ENCODE measurements around the gene NODAL. TPM values are rescaled to one million over a fixed set of nuclear protein-coding genes. Genes with fewer than 3 reads are reported as not detected.

NODAL gene
- total and polyA plus RNA-seq, 2 of the 4 experiments (the other 2 are of a cell fraction): not detected

GRCh38 chr10:70456164-70456563, 14.7 kb upstream of the NODAL start:
- Histone ChIP-seq H3K4me3 (ENCODE audit: insufficient read depth, low read depth, low read length) (no peak overlapping the region), H2AK5ac (ENCODE audit: low read depth, low read length) (no peak overlapping the region), H3K23ac (ENCODE audit: low read depth, low read length) (no peak overlapping the region), H2BK15ac (ENCODE audit: low read depth, low read length) (no peak overlapping the region), H3K14ac (replicated peaks; ENCODE audit: low read depth, low read length) (no peak overlapping the region), H2BK5ac (ENCODE audit: low read depth, low read length, poor library complexity, severe bottlenecking) (no peak overlapping the region), H2BK120ac (ENCODE audit: low read depth, low read length) (no peak overlapping the region), H3K36me3 (ENCODE audit: control insufficient read depth, insufficient read depth, low read length) (no peaks in the 10 kb centered on the region), H4K20me1 (ENCODE audit: insufficient read depth, low read length) (no peaks in the 10 kb centered on the region), H3K4me1 (ENCODE audit: control insufficient read depth, insufficient read depth, low read length) (peaks cover 2% of the 10 kb centered on the region; the same call in 1 of the 2 replicates), H4K8ac (ENCODE audit: low read depth in 2 of 2, low read length in 2 of 2) (no peak overlapping the region), H3K9ac (ENCODE audit: low read depth, low read length) (no peak overlapping the region), H2AK9ac (replicated peaks; ENCODE audit: low read depth, low read length, poor library complexity) (no peak overlapping the region), H3K4ac (ENCODE audit: low read depth, low read length) (no peak overlapping the region), H2AFZ (replicated peaks; ENCODE audit: low read length, poor library complexity) (no peak overlapping the region), H4K91ac (ENCODE audit: insufficient read depth, low read depth, low read length) (no peak overlapping the region), H4K5ac (ENCODE audit: low read depth, low read length) (no peak overlapping the region), H3K18ac (ENCODE audit: low read depth, low read length) (no peak overlapping the region), H3K9me3 (ENCODE audit: control insufficient read depth, insufficient read depth, low read length) (no peaks in the 10 kb centered on the region), H2BK20ac (ENCODE audit: low read depth, low read length) (no peak overlapping the region), H3K56ac (ENCODE audit: extremely low read depth, insufficient read depth, low read length) (no peak overlapping the region), H3K4me2 (ENCODE audit: low read depth, low read length) (no peak overlapping the region), H3K9me1 (ENCODE audit: insufficient read depth, low read length) (no peaks in the 10 kb centered on the region; the same call in 1 of the 2 replicates), H3K27ac (ENCODE audit: insufficient read depth, low read length) (no peak overlapping the region), H3K79me1 (ENCODE audit: low read depth in 1 of 2, low read length in 2 of 2) (no peaks in the 10 kb centered on the region), H3K27me3 (ENCODE audit: control insufficient read depth, insufficient read depth, low read length) (peaks cover 24% of the 10 kb centered on the region)
- TF ChIP-seq CEBPB (IDR thresholded peaks at IDR 0.05; ENCODE audit: low read depth, low read length): no peak
- TF ChIP-seq CHD1 (IDR thresholded peaks at IDR 0.05; ENCODE audit: low read depth, low read length): no peak
- no peak for TF ChIP-seq MAZ (IDR thresholded peaks at IDR 0.05; ENCODE audit: borderline replicate concordance, low read depth, low read length)
- no peak for TF ChIP-seq MXI1 (IDR thresholded peaks at IDR 0.05; ENCODE audit: borderline replicate concordance, low read depth, low read length)
- no CpG with 5 or more reads among the region's 8 CpGs for WGBS, 2 experiments (ENCODE audit: extremely low coverage in 2 of 2, insufficient read length in 1 of 2)
- ATAC-seq (ENCODE audit: low read depth) (no peak), DNase-seq (no peak)
- BruUV-seq (replicated peaks): no TSS peak
- in situ Hi-C loops (cut with MboI; ENCODE audit: low sequenced_read_pairs): no loop called here
- dilution Hi-C loops (cut with HindIII; ENCODE audit: low sequenced_read_pairs, unreplicated experiment): no loop called here
- intact Hi-C loops (cut with micrococcal nuclease): no loop called here
- ChIA-PET POLR2A (ENCODE audit: unreplicated experiment) (no interaction called here), CTCF (interaction anchor here (0.6 kb wide), 1 partner anchor 78 kb away, joined by 3 read pairs; no protein-coding TSS in a partner anchor)

Data from IMR-90 (cell line).